Glomerular visceral epithelial cell (primary cell): ENCODE data around the gene CLDN19.

ENCODE experiments used
- DNase-seq: peaks from one replicate; pipeline ENCODE4 v3.0.0-alpha.2; 2016; ENCODE audit errors: extremely low spot score

Gene CLDN19

GRCh38 chr1:42700006-42700405 is 40.0 kb downstream of the CLDN19 start:
- no peak for DNase-seq

DNA sequence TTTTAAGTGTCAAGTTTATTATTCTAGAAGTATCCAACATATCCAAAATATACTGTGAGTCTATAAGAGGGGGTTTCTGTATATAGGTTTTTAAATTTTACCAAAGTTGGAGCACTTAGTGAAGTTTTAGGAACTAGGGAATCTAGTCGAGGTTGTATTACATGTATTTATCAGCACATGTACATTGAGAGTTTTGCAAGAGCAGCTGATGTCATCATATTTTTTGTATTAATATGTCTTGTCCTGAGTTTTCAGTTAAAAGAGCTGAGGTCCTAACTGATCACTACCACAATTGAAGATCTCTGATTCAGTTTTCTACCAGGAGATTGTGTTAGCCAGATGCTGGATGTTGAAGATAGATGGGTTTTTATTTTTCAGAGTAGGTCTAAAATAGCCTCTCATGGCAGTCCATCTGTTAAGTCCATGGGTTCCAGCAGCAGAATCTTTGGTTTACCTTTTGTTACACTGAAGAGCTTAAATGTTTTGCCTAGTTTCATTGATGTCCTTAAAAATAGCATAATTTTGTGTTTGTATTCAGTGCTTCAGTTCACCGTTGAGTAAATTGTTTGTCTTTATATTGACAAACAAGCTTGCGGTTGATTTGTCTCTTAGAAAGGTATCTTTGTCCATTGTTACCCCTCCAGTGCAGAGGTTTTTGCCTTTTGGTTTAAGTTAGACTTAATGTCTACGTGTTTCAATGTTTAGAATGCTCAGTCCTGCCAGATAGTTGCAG is 41.8 kb downstream of the CLDN19 start:
- DNase-seq, result no peak

GRCh38 chr1:42692911-42693310 is 47.1 kb downstream of the CLDN19 start:
- no peak for DNase-seq

DNA sequence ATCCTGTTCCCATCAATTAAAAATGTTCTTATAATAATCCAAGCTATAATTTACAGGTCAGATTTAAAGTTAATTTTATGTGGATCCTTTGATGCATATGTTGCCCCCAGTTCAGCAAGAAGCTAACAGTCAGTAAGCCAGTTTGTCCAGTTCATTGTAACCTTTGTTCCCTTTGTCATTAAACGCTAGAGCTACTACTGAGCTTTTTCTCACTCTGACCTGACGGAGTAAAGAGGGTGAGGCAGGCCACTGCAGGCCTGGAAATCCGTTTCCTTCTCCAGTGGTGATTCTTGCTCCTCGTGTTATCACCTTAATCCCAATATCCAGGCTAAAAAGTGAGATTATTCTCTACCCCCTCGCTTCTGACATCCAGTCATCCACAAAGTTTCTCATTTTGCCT is 47.6 kb downstream of the CLDN19 start:
- DNase-seq, result no peak

GRCh38 chr1:42691157-42691498 is 48.9 kb downstream of the CLDN19 start:
- DNase-seq, result no peak

GRCh38 chr1:42690477-42691156 is 49.4 kb downstream of the CLDN19 start:
- peak; percentile 10 for DNase-seq

DNA sequence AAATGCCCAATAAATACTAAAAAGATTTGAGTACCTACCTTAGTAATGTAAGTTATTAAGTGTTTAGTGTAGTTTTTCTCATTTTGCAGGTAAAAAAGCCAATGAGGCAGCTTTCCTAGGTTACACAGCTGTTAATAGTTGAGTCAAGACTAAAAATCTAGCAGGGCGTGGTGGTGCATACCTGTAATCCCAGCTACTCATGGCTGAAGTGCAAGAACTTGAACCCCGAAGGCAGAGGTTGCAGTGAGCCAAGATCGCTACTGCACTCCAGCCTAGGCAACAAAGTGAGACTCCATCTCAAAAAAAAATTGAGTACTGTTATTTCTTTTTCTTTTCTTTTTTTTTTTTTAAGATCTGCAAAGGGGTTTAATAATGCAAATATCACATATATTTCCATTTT is 50.1 kb downstream of the CLDN19 start:
- no peak for DNase-seq

DNA sequence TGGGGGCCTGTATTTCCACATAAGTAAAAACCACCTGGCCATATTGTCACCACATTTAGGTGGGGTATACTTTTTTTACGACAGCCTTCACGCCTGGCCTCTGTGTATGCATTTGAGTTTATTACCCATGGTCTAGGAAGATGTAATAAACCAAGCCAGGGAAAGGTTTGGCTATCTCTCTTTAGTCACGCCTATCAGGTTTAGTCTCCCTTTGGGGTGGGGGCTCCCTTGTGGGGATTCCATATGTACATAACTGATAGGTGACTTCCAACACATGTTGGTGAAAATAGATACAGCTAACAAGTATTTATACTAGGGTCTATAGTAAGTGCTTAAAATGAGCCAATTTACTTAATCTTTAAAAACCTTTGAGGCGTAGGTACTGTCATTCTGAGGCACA is 53.6 kb downstream of the CLDN19 start:
- no peak for DNase-seq

GRCh38 chr1:42684139-42684538 is 55.9 kb downstream of the CLDN19 start:
- peak; percentile 20 for DNase-seq
